ENCODE data around the gene ZSWIM1. TPM values are rescaled to one million over a fixed set of nuclear protein-coding genes. Genes with fewer than 3 reads are reported as not detected.

ZSWIM1 gene
- total and polyA plus RNA-seq, 10 of the 15 experiments (the other 5 are each of a cell fraction or from before 2014, with no cell fraction given): 2.4 to 16.0 (median 9.8) TPM

GRCh38 chr20:45857114-45857881 lies 23.7 kb upstream of the ZSWIM1 start, which contains the start of the genes ACOT8 and ZSWIM3 (continued):
- TF ChIP-seq BCL3 (IDR thresholded peaks at IDR 0.05; ENCODE audit: borderline replicate concordance, insufficient read depth, low read depth, low read length, poor library complexity, severe bottlenecking): no peak
- TF ChIP-seq ZSCAN29 (IDR thresholded peaks at IDR 0.05): no peak
- TF ChIP-seq EZH2 (IDR thresholded peaks at IDR 0.05; ENCODE audit: borderline replicate concordance, control insufficient read depth, low read depth, low read length): no peak
- TF ChIP-seq POLR2AphosphoS2 (IDR thresholded peaks at IDR 0.05; ENCODE audit: low read depth, low read length): peak; percentile 96
- TF ChIP-seq SIN3A (IDR thresholded peaks at IDR 0.05; ENCODE audit: low read depth, low read length): peak; percentile 86
- peak; percentile 68; the same call in 1 of the 2 replicates for TF ChIP-seq MXI1 (IDR thresholded peaks at IDR 0.05; ENCODE audit: low read depth, low read length)
- peak; percentile 58 for TF ChIP-seq FOXK2 (IDR thresholded peaks at IDR 0.05)
- TF ChIP-seq E2F8 (IDR thresholded peaks at IDR 0.05; ENCODE audit: low read depth, partially characterized antibody): peak; percentile 87
- TF ChIP-seq PAX5 (IDR thresholded peaks at IDR 0.05; ENCODE audit: borderline replicate concordance, low read depth, low read length): no peak
- TF ChIP-seq E4F1 (IDR thresholded peaks at IDR 0.05; ENCODE audit: borderline replicate concordance, partially characterized antibody): peak; percentile 92
- TF ChIP-seq BHLHE40 (IDR thresholded peaks at IDR 0.05; ENCODE audit: borderline replicate concordance in 1 of 2, low read depth in 2 of 2, low read length in 1 of 2): peak; percentile 48 to 72; a peak in 3 of 4 replicates
- TF ChIP-seq PRDM15 (CRISPR knock-in tag; IDR thresholded peaks at IDR 0.05): no peak
- TF ChIP-seq STAT1 (conservative IDR thresholded peaks at IDR 0.05): no peak
- no peak for TF ChIP-seq NFIC (IDR thresholded peaks at IDR 0.05; ENCODE audit: low read depth, low read length)
- peak; percentile 91 for TF ChIP-seq POLR2A (IDR thresholded peaks at IDR 0.05; ENCODE audit: low read depth, low read length)
- no peak for TF ChIP-seq USF2 (IDR thresholded peaks at IDR 0.05; ENCODE audit: borderline replicate concordance, low read depth, low read length)

All from GM12878 (cell line).